ENCODE measurements around the gene UBL3.

UBL3 gene

GRCh38 chr13:29868581-29868980 is 18.2 kb upstream of the UBL3 start:
- Histone ChIP-seq H3K4me3 (replicated peaks; ENCODE audit: low read depth, low read length) (no peak overlapping the region), H3K36me3 (ENCODE audit: control insufficient read depth, insufficient read depth, low read length) (no peaks in the 10 kb centered on the region)
- no peak for TF ChIP-seq CTCF (IDR thresholded peaks at IDR 0.05; ENCODE audit: insufficient read depth, low read length, poor library complexity, severe bottlenecking)

GRCh38 chr13:29865934-29866333 is 15.5 kb upstream of the UBL3 start:
- no peak for DNase-seq (ENCODE audit: extremely low read depth, insufficient read length)
- no peak overlapping the region for H3K4me3 ChIP-seq (replicated peaks; ENCODE audit: low read depth, low read length)
- no peak for TF ChIP-seq CTCF (IDR thresholded peaks at IDR 0.05; ENCODE audit: insufficient read depth, low read length, poor library complexity, severe bottlenecking)
- H3K27me3 ChIP-seq (replicated peaks; ENCODE audit: control insufficient read depth, insufficient read depth, low read length) = no peaks in the 10 kb centered on the region
- no peaks in the 10 kb centered on the region for H3K36me3 ChIP-seq (ENCODE audit: control insufficient read depth, insufficient read depth, low read length)

More at GRCh38 chr13:29868581-29868980, 18.2 kb upstream of the UBL3 start:
- H3K27me3 ChIP-seq (replicated peaks; ENCODE audit: control insufficient read depth, insufficient read depth, low read length) = no peaks in the 10 kb centered on the region
- no peak for DNase-seq (ENCODE audit: extremely low read depth, insufficient read length)

- H3K4me3 ChIP-seq (replicated peaks; ENCODE audit: low read depth, low read length) = no peak overlapping the region
- no peak for TF ChIP-seq CTCF (IDR thresholded peaks at IDR 0.05; ENCODE audit: insufficient read depth, low read length, poor library complexity, severe bottlenecking)
- no peaks in the 10 kb centered on the region for H3K27me3 ChIP-seq (replicated peaks; ENCODE audit: control insufficient read depth, insufficient read depth, low read length)
- H3K36me3 ChIP-seq (ENCODE audit: control insufficient read depth, insufficient read depth, low read length) = no peaks in the 10 kb centered on the region
- no peak for DNase-seq (ENCODE audit: extremely low read depth, insufficient read length)
Measured at GRCh38 chr13:29861694-29862110, 11.3 kb upstream of the UBL3 start.

- no peak for DNase-seq (ENCODE audit: extremely low read depth, insufficient read length)
- no peak overlapping the region for H3K4me3 ChIP-seq (replicated peaks; ENCODE audit: low read depth, low read length)
- no peaks in the 10 kb centered on the region for H3K36me3 ChIP-seq (ENCODE audit: control insufficient read depth, insufficient read depth, low read length)
- no peak for TF ChIP-seq CTCF (IDR thresholded peaks at IDR 0.05; ENCODE audit: insufficient read depth, low read length, poor library complexity, severe bottlenecking)
- H3K27me3 ChIP-seq (replicated peaks; ENCODE audit: control insufficient read depth, insufficient read depth, low read length) = no peaks in the 10 kb centered on the region
Measured at GRCh38 chr13:29859971-29860370, 9.6 kb upstream of the UBL3 start.

GRCh38 chr13:29858667-29859066 is 8.2 kb upstream of the UBL3 start:
- DNase-seq (ENCODE audit: extremely low read depth, insufficient read length) = no peak
- H3K36me3 ChIP-seq (ENCODE audit: control insufficient read depth, insufficient read depth, low read length) = no peaks in the 10 kb centered on the region
- no peak overlapping the region for H3K4me3 ChIP-seq (replicated peaks; ENCODE audit: low read depth, low read length)
- H3K27me3 ChIP-seq (replicated peaks; ENCODE audit: control insufficient read depth, insufficient read depth, low read length) = no peaks in the 10 kb centered on the region
- no peak for TF ChIP-seq CTCF (IDR thresholded peaks at IDR 0.05; ENCODE audit: insufficient read depth, low read length, poor library complexity, severe bottlenecking)

GRCh38 chr13:29858231-29858630 is 7.8 kb upstream of the UBL3 start:
- H3K36me3 ChIP-seq (ENCODE audit: control insufficient read depth, insufficient read depth, low read length) = no peaks in the 10 kb centered on the region
- TF ChIP-seq CTCF (IDR thresholded peaks at IDR 0.05; ENCODE audit: insufficient read depth, low read length, poor library complexity, severe bottlenecking) = no peak
- no peak overlapping the region for H3K4me3 ChIP-seq (replicated peaks; ENCODE audit: low read depth, low read length)
- no peaks in the 10 kb centered on the region for H3K27me3 ChIP-seq (replicated peaks; ENCODE audit: control insufficient read depth, insufficient read depth, low read length)
- no peak for DNase-seq (ENCODE audit: extremely low read depth, insufficient read length)

All from GM06990 (cell line).